DOHH2 (cell line): ENCODE measurements around the gene CTDP1.

Source experiments
- CTCF ChIP-seq: fragments of 200-600 bp; sonication (generic); IDR thresholded peaks from one replicate; pipeline ENCODE4 v1.5.1; 2014; ENCODE audit warnings: antibody characterized with exemption, mild to moderate bottlenecking, low read depth, low read length; ENCODE audit not compliant: poor library complexity, severe bottlenecking
- EZH2phosphoT487 ChIP-seq: fragments of 200-600 bp; sonication (generic); IDR thresholded peaks from 2 replicates; pipeline ENCODE4 v1.6.1; 2017; ENCODE audit warnings: borderline replicate concordance, mild to moderate bottlenecking, antibody characterized with exemption, low read length, moderate library complexity, mixed read lengths

DNA sequence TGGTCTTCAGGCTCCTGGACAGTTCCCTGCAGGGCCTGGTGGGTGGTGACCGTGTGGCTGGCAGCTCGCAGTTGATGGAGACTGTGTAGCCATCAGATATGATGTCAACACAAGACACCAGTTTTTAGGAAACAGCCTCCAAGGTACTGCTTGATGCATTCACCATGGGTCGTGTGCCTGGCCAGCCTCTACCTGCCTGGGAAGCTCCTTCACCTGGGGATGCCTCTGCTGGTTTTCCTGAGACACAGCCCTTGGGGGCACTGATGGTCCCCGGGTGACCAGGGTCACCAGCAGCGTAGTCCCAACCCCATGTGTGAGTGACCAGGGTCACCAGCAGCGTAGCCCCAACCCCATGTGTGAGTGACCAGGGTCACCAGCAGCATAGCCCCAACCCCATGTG is 84.5 kb downstream of the CTDP1 start:
- TF ChIP-seq CTCF, result no peak
- TF ChIP-seq EZH2phosphoT487, result no peak
